OCI-LY7 (cell line): Measurements from ENCODE around the gene NSG1. TPM values are rescaled to one million over a fixed set of nuclear protein-coding genes. Genes with fewer than 3 reads are reported as not detected.
A peak's percentile ranks its signal among the peaks of the same experiment; 100 is the strongest.
"Not testable (repeated sequence)": the region's sequence is repeated elsewhere in the genome, so short reads cannot be mapped to it uniquely, and the experiment has no call there.

Experiments
- BruUV-seq: library from RNA; stranded (reverse); fragments of 400-500 nt; replicated peaks from 2 replicates; lab custom pipeline; 2021; lab: Mats Ljungman, UMichigan
- CTCF ChIA-PET: fragments of 300-600 bp; sonication (Branson Sonifier 250); formaldehyde crosslinking; loops from one replicate; lab custom pipeline; 2022; ENCODE audit warnings: antibody characterized with exemption; ENCODE audit not compliant: unreplicated experiment; lab: Charles Lee
- POLR2A ChIA-PET: fragments of 300-600 bp; sonication (Branson Sonifier 250); formaldehyde crosslinking; loops from one replicate; lab custom pipeline; 2022; ENCODE audit warnings: antibody characterized with exemption; lab: Charles Lee
- DNase-seq: peaks from one replicate; pipeline ENCODE4 v3.0.0-alpha.2; 2015; ENCODE audit warnings: low spot score
- H2AFZ ChIP-seq: fragments of 200-600 bp; sonication (generic), shearing (Covaris generic); 2 replicates; pipeline ENCODE4 v1.6.1; 2014; ENCODE audit warnings: mild to moderate bottlenecking, antibody characterized with exemption, low read length, moderate library complexity
- H3K27ac ChIP-seq: fragments of 200-600 bp; sonication (generic); 2 replicates; pipeline ENCODE4 v1.5.1; 2014; ENCODE audit warnings: mixed run types, low read depth, mild to moderate bottlenecking, moderate library complexity, low read length, inconsistent platforms; ENCODE audit not compliant: poor library complexity, severe bottlenecking
- H3K36me3 ChIP-seq: fragments of 200-600 bp; sonication (generic); 2 replicates; pipeline ENCODE4 v1.6.1; 2014; ENCODE audit warnings: mild to moderate bottlenecking, antibody characterized with exemption, low read length, moderate library complexity, mixed read lengths; ENCODE audit not compliant: insufficient read depth
- H3K4me1 ChIP-seq: fragments of 200-600 bp; sonication (generic); 2 replicates; pipeline ENCODE4 v1.5.1; 2014; ENCODE audit warnings: mild to moderate bottlenecking, low read length; ENCODE audit not compliant: insufficient read depth, poor library complexity, severe bottlenecking
- H3K4me2 ChIP-seq: fragments of 200-600 bp; sonication (generic); 2 replicates; pipeline ENCODE4 v1.6.1; 2014; ENCODE audit warnings: mild to moderate bottlenecking, low read length
- H3K4me3 ChIP-seq: fragments of 200-600 bp; sonication (generic); 2 replicates; pipeline ENCODE4 v1.5.1; 2014; ENCODE audit warnings: mild to moderate bottlenecking, low read depth, low read length; ENCODE audit not compliant: poor library complexity, severe bottlenecking
- H3K79me2 ChIP-seq: fragments of 200-600 bp; sonication (generic); 2 replicates; pipeline ENCODE4 v1.6.1; 2016; ENCODE audit warnings: low read depth, mild to moderate bottlenecking, low read length, moderate library complexity, mixed read lengths; ENCODE audit not compliant: insufficient read depth
- H3K9me2 ChIP-seq: fragments of 200-600 bp; sonication (generic); 2 replicates; pipeline ENCODE4 v1.6.1; 2016; ENCODE audit warnings: mild to moderate bottlenecking, low read length, mixed read lengths; ENCODE audit not compliant: insufficient read depth
- H3K9me3 ChIP-seq: fragments of 200-600 bp; sonication (generic); 2 replicates; pipeline ENCODE4 v1.6.1; 2014; ENCODE audit warnings: mild to moderate bottlenecking, mixed run types, low read length, mixed read lengths
- H4K20me1 ChIP-seq: fragments of 200-600 bp; sonication (generic); 2 replicates; pipeline ENCODE4 v1.6.1; 2014; ENCODE audit warnings: mild to moderate bottlenecking, antibody characterized with exemption, low read length, moderate library complexity, mixed read lengths; ENCODE audit not compliant: insufficient read depth
- CTCF ChIP-seq: fragments of 200-600 bp; sonication (generic); conservative IDR thresholded peaks from 2 replicates; pipeline ENCODE4 v1.5.1; 2014; ENCODE audit warnings: mild to moderate bottlenecking, antibody characterized with exemption, low read length, moderate library complexity, mixed read lengths
- EZH2phosphoT487 ChIP-seq: fragments of 200-600 bp; sonication (generic); IDR thresholded peaks from 2 replicates; pipeline ENCODE4 v1.6.1; 2018; ENCODE audit warnings: low read depth, borderline replicate concordance, mild to moderate bottlenecking, mixed run types, antibody characterized with exemption, low read length, moderate library complexity, mixed read lengths
- intact Hi-C: fragments of 100-400 bp; cut with micrococcal nuclease; formaldehyde crosslinking; loops from one replicate; pipeline ENCODE4 v1.10.0; 2022; ENCODE audit not compliant: unreplicated experiment
- total RNA-seq, 2 experiments: library from RNA; depleted of rRNA in 1 of 2; stranded (reverse); fragments of >200 nt in 1 of 2; shearing (Covaris generic) in 1 of 2; gene quantifications; 2 replicates each; pipeline ENCODE4 v1.2.3, GENCODE V29; 2014 to 2022

Gene NSG1
- total RNA-seq, 2 experiments from 2014 or later: 35.5 to 38.8 TPM

DNA sequence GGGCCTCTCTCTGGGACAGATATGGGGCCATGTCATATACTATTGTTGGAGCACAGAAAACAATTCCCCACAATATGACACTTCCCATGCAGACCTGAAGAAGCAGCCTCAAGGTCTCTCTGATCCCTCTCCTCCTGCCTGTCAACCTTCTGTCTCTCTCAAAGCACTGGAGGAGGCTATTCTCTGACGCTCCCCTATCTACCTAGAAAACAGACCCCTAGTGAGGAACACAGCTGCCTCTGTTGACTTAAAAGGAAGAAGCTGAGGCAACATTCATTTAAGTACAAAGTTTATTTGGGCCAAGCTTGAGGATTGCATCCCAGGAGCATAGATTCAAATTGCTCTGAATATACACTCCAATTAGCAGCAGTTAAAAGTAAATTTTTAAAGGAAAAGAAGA lies 39.3 kb upstream of the NSG1 start:
- intact Hi-C loops: loop anchor here (10.0 kb wide), 1 partner anchor 393 kb away; no protein-coding TSS in a partner anchor
- H3K79me2 ChIP-seq: no peaks in the 10 kb centered on the region
- ChIA-PET CTCF (no interaction called here), POLR2A (interaction anchor here (0.7 to 1.2 kb wide), 2 partner anchors 12 to 25 kb away, joined by 3 to 4 read pairs; no protein-coding TSS in a partner anchor)
- peak overlapping the region; percentile 79; the same call in 1 of the 2 replicates for H2AFZ ChIP-seq
- peak overlapping the region; percentile 66 for H3K4me2 ChIP-seq
- no peaks in the 10 kb centered on the region for H3K9me2 ChIP-seq
- peaks cover 22% of the 10 kb centered on the region for H3K9me3 ChIP-seq
- no peak overlapping the region for H3K4me3 ChIP-seq
- H3K27ac ChIP-seq: peak overlapping the region; percentile 99
- TF ChIP-seq EZH2phosphoT487 (no peak), CTCF (no peak)
- peak; percentile 45 for DNase-seq
- no peaks in the 10 kb centered on the region for H4K20me1 ChIP-seq
- BruUV-seq: no TSS peak
- peaks cover 62% of the 10 kb centered on the region for H3K4me1 ChIP-seq
- peaks cover 15% of the 10 kb centered on the region for H3K36me3 ChIP-seq

DNA sequence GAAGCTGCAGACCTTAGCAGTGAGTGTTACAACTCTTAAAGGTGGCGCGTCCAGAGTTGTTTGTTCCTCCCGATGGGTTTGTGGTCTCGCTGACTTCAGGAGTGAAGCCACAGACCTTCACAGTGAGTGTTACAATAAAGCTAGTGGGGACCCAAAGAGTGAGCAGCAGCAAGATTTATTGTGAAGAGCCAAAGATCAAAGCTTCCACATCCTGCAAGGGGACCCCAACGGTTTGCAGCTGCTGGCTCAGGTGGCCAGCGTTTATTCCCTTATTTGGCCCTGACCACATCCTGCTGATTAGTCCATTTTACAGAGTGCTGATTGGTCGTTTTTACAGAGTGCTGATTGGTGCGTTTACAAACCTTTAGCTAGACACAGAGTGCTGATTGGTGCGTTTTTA lies 38.3 kb upstream of the NSG1 start:
- H3K79me2 ChIP-seq, CTCF ChIA-PET, H3K9me2 ChIP-seq, H3K4me2 ChIP-seq, BruUV-seq, H4K20me1 ChIP-seq, H3K4me3 ChIP-seq: not testable (repeated sequence)
- POLR2A ChIA-PET: interaction anchor here (0.6 to 1.0 kb wide), 2 partner anchors 18 to 97 kb away, joined by 3 to 4 read pairs; no protein-coding TSS in a partner anchor
- Histone ChIP-seq H3K36me3 (peaks cover 15% of the 10 kb centered on the region), H2AFZ (peak overlapping the region; percentile 5; the same call in 1 of the 2 replicates), H3K27ac (peak overlapping the region; percentile 99), H3K4me1 (peaks cover 52% of the 10 kb centered on the region), H3K9me3 (peaks cover 28% of the 10 kb centered on the region)
- intact Hi-C loops: loop anchor here (10.0 kb wide), 1 partner anchor 394 kb away; no protein-coding TSS in a partner anchor
- peak; percentile 90 for DNase-seq

DNA sequence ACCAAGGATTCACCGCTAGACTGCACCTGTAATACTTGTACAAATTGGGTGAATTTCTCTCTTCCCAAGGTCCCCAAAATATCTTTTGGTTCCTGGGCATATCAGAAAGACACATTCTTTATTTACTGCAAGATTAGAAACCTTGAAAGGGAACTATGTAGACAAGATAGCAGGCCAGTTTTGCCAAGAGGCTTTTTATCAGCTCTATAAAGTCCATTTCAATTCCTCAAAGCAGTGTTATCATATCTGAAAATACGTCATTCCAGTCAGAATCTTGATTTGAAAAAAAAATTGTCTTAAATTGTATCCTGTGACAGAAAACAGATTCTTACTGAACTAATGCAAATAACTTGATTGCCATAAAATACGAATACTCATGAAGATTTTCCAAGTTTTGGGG lies 37.0 kb upstream of the NSG1 start:
- H3K4me3 ChIP-seq: no peak overlapping the region
- TF ChIP-seq CTCF: no peak
- TF ChIP-seq EZH2phosphoT487: no peak
- peaks cover 28% of the 10 kb centered on the region for H3K9me3 ChIP-seq
- no peak for DNase-seq
- intact Hi-C loops: loop anchor here (10.0 kb wide), 1 partner anchor 395 kb away; no protein-coding TSS in a partner anchor
- H3K36me3 ChIP-seq: peaks cover 15% of the 10 kb centered on the region
- H3K9me2 ChIP-seq: no peaks in the 10 kb centered on the region
- H3K4me1 ChIP-seq: peaks cover 40% of the 10 kb centered on the region
- no peak overlapping the region for H2AFZ ChIP-seq
- H3K79me2 ChIP-seq: no peaks in the 10 kb centered on the region
- H3K27ac ChIP-seq: no peak overlapping the region
- no peaks in the 10 kb centered on the region for H4K20me1 ChIP-seq
- CTCF ChIA-PET: no interaction called here
- BruUV-seq: no TSS peak
- POLR2A ChIA-PET: no interaction called here
- H3K4me2 ChIP-seq: no peak overlapping the region
